GM20431 (cell line): ENCODE measurements around the gene SPOUT1.
"Not testable (repeated sequence)": the region's sequence is repeated elsewhere in the genome, so short reads cannot be mapped to it uniquely, and the experiment has no call there.

ENCODE experiments used
- in situ Hi-C: fragments of 300-500 bp; cut with MseI, MboI; formaldehyde crosslinking; loops from one replicate; pipeline ENCODE4 v1.15.0; 2020; ENCODE audit warnings: low sequenced_read_pairs; ENCODE audit not compliant: unreplicated experiment

The SPOUT1 gene

GRCh38 chr9:128818099-128818838 is 11.3 kb downstream of the SPOUT1 start, which contains the start of gene ENDOG:
Gene ENDOG, plus strand, starts transcription at chr9:128818500. Its CDS starts 185 bp downstream, at chr9:128818685.
- in situ Hi-C loops, result no loop called here

GRCh38 chr9:128810873-128811272 is 18.7 kb downstream of the SPOUT1 start:
- in situ Hi-C loops, result no loop called here

GRCh38 chr9:128809831-128810230 is 19.8 kb downstream of the SPOUT1 start:
- in situ Hi-C loops, result no loop called here

GRCh38 chr9:128809036-128809599 is 20.5 kb downstream of the SPOUT1 start:
- in situ Hi-C loops, result no loop called here

- in situ Hi-C loops, result no loop called here
Observed at GRCh38 chr9:128808543-128808942, 21.1 kb downstream of the SPOUT1 start.

- in situ Hi-C loops, result no loop called here
Observed at GRCh38 chr9:128807827-128808226, 21.8 kb downstream of the SPOUT1 start.

GRCh38 chr9:128805661-128806060 is 23.9 kb downstream of the SPOUT1 start:
- in situ Hi-C loops, result no loop called here

GRCh38 chr9:128802482-128802881 is 27.1 kb downstream of the SPOUT1 start:
- in situ Hi-C loops, result no loop called here

- in situ Hi-C loops, result no loop called here
Observed at GRCh38 chr9:128800061-128800460, 29.5 kb downstream of the SPOUT1 start.

- in situ Hi-C loops, result no loop called here
Observed at GRCh38 chr9:128798896-128799295, 30.7 kb downstream of the SPOUT1 start.

GRCh38 chr9:128794961-128795360 is 34.6 kb downstream of the SPOUT1 start:
- in situ Hi-C loops, result not testable (repeated sequence)

- in situ Hi-C loops, result no loop called here
Observed at GRCh38 chr9:128792978-128793686, 36.5 kb downstream of the SPOUT1 start.

GRCh38 chr9:128792134-128792533 is 37.5 kb downstream of the SPOUT1 start:
- in situ Hi-C loops, result no loop called here

- in situ Hi-C loops, result no loop called here
Observed at GRCh38 chr9:128790536-128790935, 39.1 kb downstream of the SPOUT1 start.

GRCh38 chr9:128788445-128788844 is 41.1 kb downstream of the SPOUT1 start:
- in situ Hi-C loops, result no loop called here

GRCh38 chr9:128787659-128788058 is 41.9 kb downstream of the SPOUT1 start:
- in situ Hi-C loops, result no loop called here

- in situ Hi-C loops, result no loop called here
Observed at GRCh38 chr9:128786681-128787601, 42.7 kb downstream of the SPOUT1 start, which contains the start of gene TBC1D13. Gene TBC1D13, plus strand, starts transcription at chr9:128787253. Its CDS starts 101 bp downstream, at chr9:128787354.

GRCh38 chr9:128785427-128785826 is 44.2 kb downstream of the SPOUT1 start:
- in situ Hi-C loops, result no loop called here

- in situ Hi-C loops, result no loop called here
Observed at GRCh38 chr9:128782669-128783068, 46.9 kb downstream of the SPOUT1 start.
